A172 (cell line): ENCODE data around the gene FBXO27. TPM values are rescaled to one million over a fixed set of nuclear protein-coding genes. Genes with fewer than 3 reads are reported as not detected.
"Not testable (repeated sequence)": the region's sequence is repeated elsewhere in the genome, so short reads cannot be mapped to it uniquely, and the experiment has no call there.

Experiments used
- DNase-seq: peaks from one replicate; pipeline ENCODE4 v3.0.0-alpha.2; 2015; ENCODE audit warnings: low spot score
- total RNA-seq: library from RNA; depleted of rRNA; stranded (reverse); fragments of >200 nt; shearing (Covaris generic); gene quantifications from 2 replicates; pipeline ENCODE4 v1.2.3, GENCODE V29; 2014; rRNA removed

FBXO27 gene
- total RNA-seq, 1 experiment from 2014 or later: 0.07 TPM

DNA sequence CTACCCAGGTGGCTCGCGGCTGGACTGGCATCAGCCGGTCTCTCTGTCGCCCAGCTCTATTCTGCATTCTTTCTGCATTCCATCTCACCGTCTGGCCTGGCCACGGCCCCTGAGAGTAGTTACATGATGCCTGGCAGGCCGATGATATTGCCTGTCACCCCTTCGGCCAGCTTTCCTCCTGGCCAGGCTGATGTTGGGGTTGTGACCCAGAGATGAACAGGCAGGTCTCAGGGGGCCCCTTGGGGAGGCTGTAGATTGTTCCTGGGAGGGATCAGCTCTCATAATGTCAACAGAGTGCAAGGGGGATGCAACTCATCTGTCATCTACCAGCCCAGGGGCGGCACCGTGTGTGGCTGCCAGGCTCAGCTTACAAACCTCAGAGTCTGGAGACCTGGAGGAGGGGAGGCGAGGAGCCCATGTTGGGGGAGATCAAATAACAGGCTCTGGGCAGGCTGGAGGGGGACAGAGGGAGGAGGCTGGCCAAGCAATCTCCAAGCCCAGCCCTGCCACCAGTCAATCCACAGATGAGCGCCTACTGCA, 43.2 kb downstream of the FBXO27 start:
- DNase-seq: peak; percentile 71

DNA sequence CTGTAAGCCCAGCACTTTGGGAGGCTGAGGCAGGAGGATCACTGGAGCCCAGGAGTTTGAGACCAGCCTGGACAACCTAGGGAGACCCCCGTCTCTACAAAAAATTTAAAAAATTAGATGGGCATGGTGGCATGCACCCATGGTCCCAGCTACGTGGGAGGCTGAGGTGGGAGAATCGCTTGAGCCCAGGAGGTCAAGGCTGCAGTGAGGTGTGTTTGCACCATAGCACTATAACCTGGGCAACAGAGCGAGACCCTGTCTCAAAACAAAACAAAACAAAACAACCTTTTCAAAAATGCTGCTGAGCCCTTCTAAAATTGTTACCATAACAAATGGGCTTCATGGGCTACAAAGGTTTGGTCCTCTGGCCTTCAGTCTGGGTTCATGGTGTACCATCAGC, 43.7 kb downstream of the FBXO27 start:
- DNase-seq: not testable (repeated sequence)

DNA sequence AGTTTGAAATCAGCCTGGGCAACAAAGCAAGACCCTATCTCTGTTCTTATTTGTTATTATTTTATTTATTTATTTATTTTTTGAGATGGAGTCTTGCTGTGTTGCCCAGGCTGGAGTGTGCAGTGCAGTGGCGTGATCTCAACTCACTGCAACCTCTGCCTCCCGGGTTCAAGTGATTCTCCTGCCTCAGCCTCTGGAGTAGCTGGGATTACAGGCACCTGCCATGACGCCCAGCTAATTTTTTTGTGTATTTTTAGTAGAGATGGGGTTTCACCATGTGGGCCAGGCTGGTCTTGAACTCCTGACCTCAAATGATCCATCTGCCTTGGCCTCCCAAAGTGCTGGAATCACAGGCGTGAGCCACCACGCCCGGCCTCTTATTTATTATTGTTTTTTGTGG, 44.6 kb downstream of the FBXO27 start:
- DNase-seq: not testable (repeated sequence)

DNA sequence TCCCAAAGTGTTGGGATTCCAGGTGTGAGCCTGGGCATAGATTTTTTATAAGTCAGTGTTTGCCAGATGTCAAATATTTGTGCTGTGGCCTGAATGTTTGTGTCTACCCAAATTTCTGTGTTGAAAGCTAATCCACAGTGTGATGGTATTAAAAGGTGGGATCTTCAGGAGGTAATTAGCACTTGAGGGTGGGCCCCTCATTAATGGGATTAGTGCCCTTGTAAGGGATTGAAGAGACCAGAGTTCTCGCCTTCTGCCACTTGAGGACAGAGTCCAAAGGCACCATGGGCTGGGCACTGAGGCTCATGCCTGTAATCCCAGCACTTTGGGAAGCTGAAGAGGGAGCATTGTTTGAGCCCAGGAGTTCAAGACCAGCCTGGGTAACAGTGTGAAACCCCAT, 47.1 kb downstream of the FBXO27 start:
- no peak for DNase-seq

DNA sequence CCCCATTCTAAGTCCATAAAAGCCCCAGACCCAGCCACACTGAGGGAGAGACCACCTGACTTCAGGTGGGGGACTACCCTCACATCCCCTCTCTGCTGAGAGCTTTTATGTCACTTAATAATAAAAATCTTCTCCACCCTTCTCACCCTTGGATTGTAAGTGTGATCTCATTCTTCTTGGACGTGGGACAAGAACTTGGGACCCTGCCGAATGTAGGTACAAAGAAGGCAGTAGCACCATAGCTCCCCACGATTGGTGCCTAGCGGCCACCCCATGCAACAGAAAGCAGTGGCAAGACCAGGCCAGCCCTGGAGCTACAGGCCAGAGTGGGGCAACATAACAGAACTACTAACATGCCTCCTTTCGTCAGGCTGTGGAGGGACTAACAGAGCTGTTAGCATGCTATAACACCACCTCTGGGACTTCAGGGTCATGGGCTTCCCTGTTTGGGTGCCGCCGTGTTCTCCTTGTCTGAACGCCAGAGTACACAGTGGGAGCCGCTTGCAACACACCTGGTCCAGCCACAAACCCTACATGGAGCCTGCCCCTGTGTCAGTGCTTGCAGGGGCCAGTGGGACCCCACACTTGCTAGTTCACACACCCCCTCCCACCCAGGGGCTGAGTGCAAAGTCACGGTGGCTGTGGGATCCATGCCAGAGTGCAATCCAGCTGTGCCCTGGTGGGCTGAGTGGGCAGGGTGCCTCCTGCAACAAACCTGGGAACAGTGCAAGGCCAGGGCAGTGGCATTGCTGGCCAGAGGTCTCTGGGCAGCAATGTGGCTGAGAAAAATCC, 51.6 kb downstream of the FBXO27 start:
- no peak for DNase-seq

DNA sequence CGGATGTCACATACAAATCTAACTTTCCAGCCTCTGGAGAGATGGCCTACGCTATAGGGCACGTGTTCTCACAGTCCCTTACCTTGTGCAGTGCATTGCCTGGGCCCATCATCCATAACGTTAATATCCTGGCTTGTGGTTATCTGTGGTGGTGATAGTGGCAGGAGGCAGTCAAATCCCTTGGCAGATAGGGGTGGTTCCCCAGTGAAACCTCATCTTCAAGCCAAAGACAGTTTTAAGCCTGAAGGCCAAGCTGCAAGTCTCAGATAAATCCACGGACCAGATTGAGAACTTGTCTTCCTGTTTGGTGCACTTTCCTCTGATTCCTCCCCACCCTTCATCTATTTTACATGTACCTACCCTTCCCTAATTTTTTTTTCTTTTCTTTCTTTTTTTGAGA, 52.5 kb downstream of the FBXO27 start:
- no peak for DNase-seq

DNA sequence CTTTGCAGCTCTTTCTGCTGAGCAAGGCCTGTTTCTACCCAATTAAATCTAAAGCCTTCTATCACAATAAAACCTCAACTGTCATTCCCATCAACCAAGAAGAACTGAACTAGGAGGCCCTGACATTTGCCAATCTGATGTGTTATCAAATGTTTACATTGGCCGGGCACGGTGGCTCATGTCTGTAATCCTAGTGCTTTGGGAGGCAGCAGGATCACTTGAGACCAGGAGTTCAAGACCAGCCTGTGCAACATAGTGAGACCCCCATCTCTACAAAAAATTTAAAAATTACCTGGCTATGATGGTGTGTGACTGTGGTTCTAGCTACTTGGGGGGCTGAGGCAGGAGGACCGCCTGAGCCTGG, 54.0 kb downstream of the FBXO27 start:
- DNase-seq: no peak

DNA sequence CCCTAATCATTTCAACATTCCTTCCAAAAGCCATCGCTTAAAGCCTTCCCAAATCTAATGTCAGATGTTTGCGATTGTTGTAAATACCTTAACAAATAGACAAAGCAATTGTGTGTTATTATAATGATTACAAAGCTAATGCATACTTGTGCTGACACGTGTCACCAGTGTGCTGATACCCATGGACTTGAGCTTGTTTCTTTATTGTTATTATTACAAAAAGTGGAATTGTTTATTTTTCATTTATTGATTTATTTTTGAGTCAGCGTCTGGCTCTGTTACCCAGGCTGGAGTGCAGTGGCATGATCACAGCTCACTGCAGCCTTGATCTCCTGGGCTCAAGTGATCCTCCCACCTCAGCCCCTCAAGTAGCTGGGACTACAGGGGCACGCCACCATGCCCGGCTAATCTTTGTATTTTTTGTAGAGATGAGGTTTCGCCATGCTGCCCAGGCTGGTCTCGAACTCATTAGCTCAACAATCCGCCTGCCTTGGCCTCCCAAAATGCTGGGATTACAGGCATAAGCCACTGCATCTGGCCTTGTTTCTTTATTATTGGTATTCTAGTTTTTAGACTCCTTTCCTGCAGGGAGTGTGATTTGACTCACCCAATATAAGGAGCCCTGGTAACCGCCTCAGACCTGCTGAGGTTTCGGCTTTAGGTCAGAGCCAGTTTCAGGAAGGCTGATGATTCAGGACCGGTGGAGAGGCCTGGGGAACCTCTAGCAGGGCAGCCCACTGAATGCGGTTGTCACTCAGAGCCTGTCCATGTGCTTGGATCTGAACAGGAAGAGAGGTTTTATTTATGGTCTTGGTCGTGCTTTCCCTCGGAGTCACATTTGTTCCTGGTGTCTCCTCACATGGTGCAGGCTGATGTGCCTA, 54.7 kb downstream of the FBXO27 start:
- peak; percentile 28 for DNase-seq

DNA sequence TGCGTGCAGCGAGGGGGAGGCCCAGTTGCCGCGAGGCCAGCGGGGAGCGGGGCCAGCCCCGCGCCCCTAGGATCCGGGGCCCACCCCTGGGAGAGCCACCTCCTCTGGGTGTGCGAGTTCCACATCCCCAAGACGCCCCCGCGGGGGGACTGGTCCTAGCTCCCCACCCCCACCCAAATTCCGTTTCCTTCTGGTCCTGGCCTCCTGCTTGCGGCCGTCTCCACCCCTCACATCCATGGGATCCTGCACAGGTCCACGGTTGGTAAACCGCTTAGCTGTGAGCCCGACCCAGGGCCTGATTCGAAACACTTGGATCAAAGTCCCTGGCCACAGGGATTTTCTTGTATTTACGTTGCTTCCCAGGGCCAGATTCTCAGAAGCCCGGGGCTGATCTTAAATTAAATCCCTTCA, 56.5 kb downstream of the FBXO27 start:
- peak; percentile 46 for DNase-seq

DNA sequence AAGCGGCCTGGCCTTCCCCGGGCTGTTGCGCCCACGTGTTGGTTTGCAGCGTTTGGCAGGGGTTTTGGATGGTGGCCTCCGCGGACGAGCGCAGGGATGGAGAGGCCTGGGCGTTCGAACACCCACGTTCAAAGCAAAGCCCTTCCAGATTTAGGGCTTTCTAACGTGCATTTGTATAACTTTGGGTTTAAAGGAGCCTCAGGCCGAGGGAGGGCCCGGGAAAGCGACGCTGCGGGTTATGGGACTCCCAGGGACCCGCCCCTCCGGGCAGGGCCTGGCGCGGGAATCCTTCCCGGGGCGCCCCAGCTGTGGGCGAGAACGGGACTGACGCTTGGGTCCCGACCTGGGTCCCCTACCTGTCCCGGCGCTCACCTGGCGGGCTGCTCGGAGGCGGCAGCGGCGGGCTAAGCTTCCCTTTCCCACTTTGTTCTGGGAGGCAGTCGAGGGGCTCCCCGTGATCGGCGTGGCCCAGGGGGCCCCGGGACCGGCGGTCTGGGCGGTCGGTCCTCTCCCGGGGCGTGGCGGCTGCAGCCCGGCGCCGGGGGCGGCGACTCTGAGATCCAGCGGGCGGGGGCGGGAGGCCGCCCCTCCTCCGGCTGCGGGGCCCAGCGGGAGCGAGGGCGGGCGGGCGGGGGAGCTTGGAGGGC, 57.0 kb downstream of the FBXO27 start, which contains the start of gene FBXO17:
FBXO17 (minus strand) TSS at position 529 of the 647 bp plus-strand sequence. CDS start 25,423 bp downstream, outside the sequence.
- peak; percentile 56 for DNase-seq

DNA sequence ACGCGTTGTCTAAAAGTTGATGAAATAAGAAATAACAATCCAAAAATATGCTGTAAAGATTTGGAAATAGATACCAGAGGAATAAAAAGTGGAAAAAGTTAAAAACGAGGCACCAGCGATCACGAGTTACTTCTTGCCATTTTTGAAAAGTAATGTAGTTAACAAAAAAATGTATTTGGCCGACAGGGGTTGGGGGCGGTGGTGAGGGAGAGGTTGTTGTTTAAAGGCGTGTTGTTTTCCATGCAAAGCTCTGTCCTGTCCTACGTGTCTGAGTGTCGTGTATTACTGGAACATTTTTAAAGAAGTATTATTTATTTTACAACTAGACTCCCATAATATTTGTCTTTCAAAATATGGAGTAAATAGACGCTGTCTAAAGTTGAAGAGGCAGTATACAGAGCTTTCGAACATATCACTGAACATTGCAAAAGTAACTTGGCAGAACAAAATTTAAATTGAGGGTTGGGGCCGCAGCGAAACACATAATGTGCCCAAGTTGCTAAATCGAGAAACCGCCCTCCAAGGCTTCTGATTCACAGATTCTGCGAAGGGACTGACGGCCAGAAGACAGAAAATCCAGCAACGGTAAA, 57.6 kb downstream of the FBXO27 start:
- no peak for DNase-seq

Other genes with a start within 250 kb of the FBXO27 start
- not detected in 2 replicates for gene LGALS7B, start 243.3 kb downstream of the FBXO27 start, total RNA-seq
- not detected in 2 replicates for gene LGALS4, start 219.6 kb downstream of the FBXO27 start, total RNA-seq
- gene ECH1, start 200.8 kb downstream of the FBXO27 start, total RNA-seq: 37.1 and 39.7 TPM in 2 replicates
- gene HNRNPL, start 182.6 kb downstream of the FBXO27 start, total RNA-seq: 296 and 354 TPM in 2 replicates
- gene RINL, start 154.3 kb downstream of the FBXO27 start, total RNA-seq: 3.9 and 5.7 TPM in 2 replicates
- 50.3 and 59.0 TPM in 2 replicates for gene SIRT2, start 132.9 kb downstream of the FBXO27 start, total RNA-seq
- gene NFKBIB, start 132.6 kb downstream of the FBXO27 start, total RNA-seq: 16.3 and 17.1 TPM in 2 replicates
- not detected in 2 replicates for gene CCER2, start 120.4 kb downstream of the FBXO27 start, total RNA-seq
- gene SARS2, start 101.8 kb downstream of the FBXO27 start, total RNA-seq: 19.8 and 29.6 TPM in 2 replicates
- gene MRPS12, start 101.6 kb downstream of the FBXO27 start, total RNA-seq: 98.9 and 108 TPM in 2 replicates
- 15.1 and 21.9 TPM in 2 replicates for gene FBXO17, start 56.8 kb downstream of the FBXO27 start, total RNA-seq
- gene ACP7, start 51.8 kb upstream of the FBXO27 start, total RNA-seq: 0.03 and 0.31 TPM in 2 replicates
- gene PAK4, start 93.2 kb upstream of the FBXO27 start, total RNA-seq: 9.2 and 16.2 TPM in 2 replicates
- not detected in 2 replicates for gene NCCRP1, start 164.4 kb upstream of the FBXO27 start, total RNA-seq
- not detected in 2 replicates for gene SYCN, start 171.7 kb upstream of the FBXO27 start, total RNA-seq
- gene IFNL3, start 212.5 kb upstream of the FBXO27 start, total RNA-seq: not detected in 2 replicates
- gene IFNL4, start 216.3 kb upstream of the FBXO27 start, total RNA-seq: not detected in 2 replicates
- not detected in 2 replicates for gene IFNL2, start 235.8 kb upstream of the FBXO27 start, total RNA-seq